ENCODE results near the gene CARNS1. TPM values are rescaled to one million over a fixed set of nuclear protein-coding genes. Genes with fewer than 3 reads are reported as not detected.

The CARNS1 gene
- total and polyA plus RNA-seq, 10 donors = 1.0 to 4.4 (median 2.0) TPM

- intact Hi-C loops (cut with DNase I; ENCODE audit: low total_unique reads) = no loop called here
- H3K27me3 ChIP-seq (replicated peaks in 1 of 7) = no peaks in the 10 kb centered on the region
- WGBS, 5 donors = 70 to 90% (median 79%) methylated on average over 3 to 5 of the region's 5 CpGs
Measured at GRCh38 chr11:67393990-67394389, 21.5 kb upstream of the CARNS1 start.

GRCh38 chr11:67395555-67396258 lies 19.8 kb upstream of the CARNS1 start:
- peaks cover 41 to 92% (median 66%) of the 10 kb centered on the region in 6 donors for H3K4me1 ChIP-seq
- H3K27ac ChIP-seq = peak overlapping the region in 1 of 8 donors; percentile 75
- no peak overlapping the region for H3K4me3 ChIP-seq
- DNase-seq = peak; percentile 75
- H3K27me3 ChIP-seq (replicated peaks in 1 of 7) = no peaks in the 10 kb centered on the region
- WGBS, 5 donors = 86 to 95% (median 89%) methylated on average over 13 to 19 of the region's 19 CpGs
- peak in 2 of 3 donors; percentile 4 to 70 for TF ChIP-seq POLR2AphosphoS5 (IDR thresholded peaks at IDR 0.05)
- no peak for TF ChIP-seq CTCF (IDR thresholded peaks at IDR 0.05 in 8 of 11, conservative IDR thresholded peaks at IDR 0.05 in 3 of 11)
- no peaks in the 10 kb centered on the region for H3K9me3 ChIP-seq
- H3K36me3 ChIP-seq = peaks cover 0 to 76% (median 51%) of the 10 kb centered on the region in 6 donors
- intact Hi-C loops (cut with DNase I; ENCODE audit: low total_unique reads) = loop anchor here (5.0 kb wide), 1 partner anchor 112 kb away; the partner anchor contains the start of genes CDK2AP2 and PITPNM1

More at GRCh38 chr11:67393990-67394389, 21.5 kb upstream of the CARNS1 start:
- Histone ChIP-seq H3K9me3 (no peaks in the 10 kb centered on the region), H3K4me3 (no peak overlapping the region), H3K36me3 (peaks cover 0 to 59% (median 34%) of the 10 kb centered on the region in 6 donors), H3K4me1 (peaks cover 27 to 92% (median 60%) of the 10 kb centered on the region in 6 donors), H3K27ac (peak overlapping the region in 1 of 8 donors; percentile 4)
- TF ChIP-seq POLR2AphosphoS5 (IDR thresholded peaks at IDR 0.05) (no peak), CTCF (IDR thresholded peaks at IDR 0.05 in 8 of 11, conservative IDR thresholded peaks at IDR 0.05 in 3 of 11) (no peak), POLR2A (IDR thresholded peaks at IDR 0.05) (no peak)
- no peak for DNase-seq

GRCh38 chr11:67396259-67396581 lies 19.3 kb upstream of the CARNS1 start:
- WGBS, 5 donors = 92 to 97% (median 94%) methylated on average over 7 of the region's 7 CpGs
- H3K9me3 ChIP-seq = no peaks in the 10 kb centered on the region
- peaks cover 37 to 92% (median 65%) of the 10 kb centered on the region in 6 donors for H3K4me1 ChIP-seq
- H3K4me3 ChIP-seq = no peak overlapping the region
- DNase-seq = no peak
- intact Hi-C loops (cut with DNase I; ENCODE audit: low total_unique reads) = loop anchor here (5.0 kb wide), 1 partner anchor 111 kb away; the partner anchor contains the start of genes CDK2AP2 and PITPNM1
- peaks cover 0 to 77% (median 51%) of the 10 kb centered on the region in 6 donors for H3K36me3 ChIP-seq
- peak overlapping the region in 4 of 8 donors; percentile 37 to 75 (median 58) for H3K27ac ChIP-seq
- no peaks in the 10 kb centered on the region for H3K27me3 ChIP-seq (replicated peaks in 1 of 7)
- no peak for TF ChIP-seq POLR2A (IDR thresholded peaks at IDR 0.05)
- no peak for TF ChIP-seq CTCF (IDR thresholded peaks at IDR 0.05 in 8 of 11, conservative IDR thresholded peaks at IDR 0.05 in 3 of 11)
- TF ChIP-seq POLR2AphosphoS5 (IDR thresholded peaks at IDR 0.05) = no peak

Data from spleen (tissue), 11 donors.